ENCODE measurements around the gene DNAH1.

GRCh38 chr3:52313774-52314188, 2.3 kb upstream of the DNAH1 start:
- no peak for TF ChIP-seq EZH2 (IDR thresholded peaks at IDR 0.05; ENCODE audit: insufficient read depth, poor library complexity, severe bottlenecking)
- TF ChIP-seq EZH2phosphoT487 (IDR thresholded peaks at IDR 0.05; ENCODE audit: insufficient read depth, low read depth), result no peak
